SK-N-DZ (cell line): Measurements from ENCODE around the gene APC2.
A peak's percentile ranks its signal among the peaks of the same experiment; 100 is the strongest.
"Not testable (repeated sequence)": the region's sequence is repeated elsewhere in the genome, so short reads cannot be mapped to it uniquely, and the experiment has no call there.

ENCODE experiments used
- DNase-seq: peaks from one replicate; pipeline ENCODE4 v3.0.0-alpha.2; 2015; ENCODE audit warnings: low spot score

The APC2 gene

DNA sequence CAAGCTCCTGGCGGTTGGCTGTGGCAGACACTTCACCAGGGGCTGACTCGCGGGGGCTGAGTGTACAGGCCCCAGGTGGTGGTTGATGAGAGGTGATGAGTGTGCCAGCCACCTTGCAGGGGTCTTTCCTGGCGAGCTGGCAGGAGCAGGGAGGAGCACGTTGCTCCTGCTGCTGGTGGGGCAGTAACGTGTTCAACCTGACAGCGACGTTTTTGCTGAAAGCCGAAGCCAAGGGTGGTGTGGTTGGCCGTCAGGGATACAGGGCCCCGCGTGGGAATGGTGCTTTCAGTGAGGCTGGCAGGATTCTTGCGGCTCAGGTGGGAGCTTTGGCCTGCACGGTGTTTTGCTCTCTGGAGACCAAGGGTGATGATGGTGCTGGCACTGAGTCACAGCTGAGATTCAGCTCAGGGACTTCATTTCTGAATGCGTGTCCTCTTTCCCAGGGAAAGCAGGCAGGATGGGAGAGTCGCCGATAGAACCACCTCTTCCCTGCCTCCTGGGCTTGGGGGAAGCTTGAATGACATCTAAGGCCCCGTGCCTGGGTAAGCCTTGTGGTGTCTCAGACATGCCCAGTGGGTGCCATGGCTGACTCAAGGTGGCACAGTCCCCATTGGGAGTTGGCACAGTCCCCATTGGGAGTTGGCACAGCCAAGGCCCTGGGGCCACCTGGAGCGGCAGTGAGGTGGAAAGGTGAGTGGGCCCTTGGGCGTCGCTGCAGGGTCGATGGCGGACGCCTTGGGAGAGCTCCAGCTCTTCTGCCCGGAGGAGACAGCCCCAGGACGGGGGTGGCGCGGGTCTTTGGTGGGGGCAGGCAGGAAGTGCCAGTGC lies 33.7 kb upstream of the APC2 start:
- no peak for DNase-seq

DNA sequence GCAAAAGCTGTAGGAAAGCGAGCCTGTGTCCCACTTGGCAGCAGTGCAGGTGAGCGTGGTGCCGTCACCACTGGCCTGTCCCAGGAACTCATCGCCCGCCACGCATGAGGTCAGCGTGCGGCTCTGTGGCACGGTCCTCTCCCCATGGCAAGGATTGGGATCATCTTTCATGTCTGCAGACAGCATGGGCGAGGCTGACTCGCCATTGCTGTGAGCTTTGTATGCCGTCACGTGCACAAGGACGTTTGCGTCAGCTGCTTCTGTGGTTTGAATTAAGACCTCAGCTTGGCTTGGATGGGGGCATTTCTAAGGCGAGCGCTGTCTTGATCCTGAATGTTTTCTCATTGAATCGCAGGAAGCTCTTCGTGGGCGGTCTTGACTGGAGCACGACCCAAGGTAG lies 32.8 kb upstream of the APC2 start:
- DNase-seq: no peak

DNA sequence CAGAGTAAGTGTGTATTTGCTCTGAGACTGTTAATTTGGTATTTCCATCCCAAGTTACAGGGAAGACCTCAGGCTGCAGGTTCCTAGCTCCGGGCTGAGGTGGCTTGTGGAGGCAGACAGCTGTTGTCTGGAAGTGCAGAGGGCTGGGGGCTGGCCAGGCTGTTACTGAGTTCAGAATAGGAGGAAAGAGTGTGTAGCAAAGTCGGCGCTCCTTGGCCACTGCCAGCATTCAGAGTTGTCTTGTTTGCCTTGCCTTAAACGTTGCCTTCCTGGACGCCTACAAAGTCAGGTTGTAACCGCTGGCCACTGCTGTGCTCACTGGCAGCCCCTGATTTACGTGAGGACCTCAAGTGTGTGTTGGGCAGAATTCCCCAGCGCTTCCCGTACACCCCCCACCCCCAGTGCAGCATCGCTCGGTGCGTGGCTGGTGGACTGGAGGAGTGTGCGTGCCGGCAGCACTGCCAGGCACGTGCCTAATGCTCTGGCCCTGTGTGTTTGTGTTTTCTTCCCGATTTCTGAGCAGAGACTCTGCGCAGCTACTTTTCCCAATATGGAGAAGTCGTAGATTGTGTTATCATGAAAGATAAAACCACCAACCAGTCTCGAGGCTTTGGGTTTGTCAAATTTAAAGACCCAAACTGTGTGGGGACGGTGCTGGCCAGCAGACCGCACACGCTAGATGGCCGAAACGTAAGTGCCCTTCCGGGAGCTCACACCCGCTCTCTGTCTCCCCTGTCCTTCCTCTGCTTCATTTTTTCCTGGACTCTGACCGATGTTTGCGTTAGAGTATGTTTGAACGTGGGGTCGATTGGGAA lies 32.0 kb upstream of the APC2 start:
- DNase-seq: no peak

DNA sequence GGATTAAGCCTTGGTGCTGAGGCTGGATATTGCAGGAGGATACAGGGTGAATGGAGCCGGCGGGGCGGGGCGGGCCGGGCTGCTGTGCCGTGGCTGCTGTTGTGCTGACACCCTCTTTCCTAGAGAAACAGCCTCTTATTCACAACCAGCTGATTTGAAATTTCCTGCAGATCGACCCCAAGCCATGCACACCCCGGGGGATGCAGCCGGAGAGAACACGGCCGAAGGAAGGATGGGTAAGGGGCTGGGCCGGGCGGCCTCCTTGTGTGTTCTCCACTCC lies 31.5 kb upstream of the APC2 start:
- no peak for DNase-seq

DNA sequence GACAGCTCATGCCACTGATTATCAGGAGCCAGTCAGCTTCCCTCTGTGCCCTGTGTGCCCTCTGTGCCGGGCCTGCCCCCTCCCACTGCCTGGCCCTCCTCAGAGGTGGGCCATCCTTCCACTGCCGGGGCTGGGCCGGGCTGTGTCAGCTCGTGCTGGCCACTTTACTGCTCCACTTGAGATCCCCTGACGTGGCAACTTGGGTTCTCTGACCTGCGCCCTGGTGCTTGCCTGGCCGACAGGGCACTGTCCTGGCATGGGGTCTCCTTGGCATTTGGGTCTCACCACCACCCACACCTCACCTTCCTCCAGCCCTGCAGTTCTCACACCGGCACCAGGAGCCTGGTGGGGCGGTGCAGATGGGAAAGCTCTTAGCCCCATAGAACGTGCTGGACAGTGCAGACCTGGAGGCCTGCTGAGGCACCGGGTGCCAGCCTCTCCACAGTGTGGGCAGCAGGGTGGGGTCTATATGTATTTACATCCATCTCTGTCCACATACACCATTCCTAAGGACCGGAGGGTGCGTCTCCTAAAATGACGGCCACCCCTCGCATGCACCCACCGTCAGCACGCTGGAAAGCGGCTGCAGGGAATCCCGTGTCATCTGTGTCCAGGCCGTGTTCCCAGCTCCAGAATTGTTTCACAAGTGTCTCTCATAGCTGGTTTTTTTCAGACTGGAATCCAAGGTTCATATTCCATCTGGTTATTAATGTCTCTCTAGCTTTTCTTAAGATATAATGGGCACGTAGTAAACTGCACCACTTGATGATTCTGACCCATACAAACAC lies 30.8 kb upstream of the APC2 start:
- DNase-seq: no peak

DNA sequence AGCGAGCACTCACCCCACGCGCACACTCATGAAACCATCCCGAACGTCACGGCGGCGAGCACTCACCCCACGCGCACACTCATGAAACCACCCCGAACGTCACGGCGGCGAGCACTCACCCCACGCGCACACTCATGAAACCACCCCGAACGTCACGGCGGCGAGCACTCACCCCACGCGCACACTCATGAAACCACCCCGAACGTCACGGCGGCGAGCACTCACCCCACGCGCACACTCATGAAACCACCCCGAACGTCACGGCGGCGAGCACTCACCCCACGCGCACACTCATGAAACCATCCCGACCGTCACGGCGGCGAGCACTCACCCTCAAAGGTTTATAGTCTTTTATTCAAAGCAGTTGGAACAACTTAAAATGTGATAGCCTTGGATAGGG lies 29.8 kb upstream of the APC2 start:
- not testable (repeated sequence) for DNase-seq

DNA sequence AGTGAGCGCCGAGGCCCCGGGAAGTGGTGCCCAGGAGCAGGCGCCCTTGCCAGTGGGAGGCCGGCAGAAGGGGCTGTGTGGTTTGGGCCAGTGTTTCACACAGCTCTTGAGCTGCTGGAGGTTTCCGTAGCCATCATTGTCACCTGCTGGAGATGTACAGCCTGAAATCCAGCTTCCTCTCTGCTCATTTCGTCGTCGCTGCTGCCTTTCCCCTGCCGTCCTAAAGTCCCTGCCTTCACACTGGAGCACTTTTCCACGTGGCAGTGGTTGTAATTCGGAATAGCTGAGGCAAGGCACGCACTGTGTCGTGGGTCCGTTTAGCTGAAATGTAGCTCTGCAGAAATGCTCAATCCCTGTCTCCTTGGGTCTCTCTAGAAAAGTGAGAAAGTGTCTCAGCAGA lies 29.3 kb upstream of the APC2 start:
- DNase-seq: no peak

DNA sequence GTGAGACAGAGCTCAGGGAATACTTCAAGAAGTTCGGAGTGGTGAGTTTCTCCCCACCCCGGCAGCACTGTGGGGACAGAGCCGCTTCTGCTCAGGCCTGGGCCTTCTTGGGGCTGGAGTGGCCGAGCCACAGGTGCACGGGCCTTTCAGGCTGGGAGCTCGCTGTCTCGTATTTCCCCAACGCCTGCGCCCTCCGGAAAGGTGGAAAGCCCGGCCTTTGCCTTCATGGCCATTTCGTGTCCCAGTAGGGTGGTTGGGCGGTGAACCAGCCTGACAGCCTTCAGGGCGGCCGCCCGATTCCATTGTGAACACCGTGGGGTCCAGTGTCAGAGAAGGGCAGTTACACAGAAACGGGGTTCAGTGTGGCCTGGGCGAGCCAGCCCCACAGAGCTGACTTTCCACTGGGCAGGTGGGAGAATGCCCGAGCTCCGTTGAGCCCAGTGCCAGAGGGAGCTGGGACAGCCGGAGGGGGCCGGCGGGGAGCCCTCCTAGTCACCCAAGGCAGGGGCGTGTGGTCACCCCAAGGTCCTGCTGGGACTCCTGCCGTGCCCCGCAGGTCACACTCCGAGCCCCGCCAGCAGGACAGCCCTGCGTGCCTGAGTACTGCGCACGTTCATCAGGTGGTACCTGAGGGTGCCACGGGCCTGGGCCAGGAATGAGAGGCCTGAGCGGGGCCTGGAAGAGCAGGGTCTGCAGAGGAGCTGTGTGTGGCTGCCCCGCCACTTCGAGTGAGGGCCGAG lies 28.5 kb upstream of the APC2 start:
- no peak for DNase-seq

DNA sequence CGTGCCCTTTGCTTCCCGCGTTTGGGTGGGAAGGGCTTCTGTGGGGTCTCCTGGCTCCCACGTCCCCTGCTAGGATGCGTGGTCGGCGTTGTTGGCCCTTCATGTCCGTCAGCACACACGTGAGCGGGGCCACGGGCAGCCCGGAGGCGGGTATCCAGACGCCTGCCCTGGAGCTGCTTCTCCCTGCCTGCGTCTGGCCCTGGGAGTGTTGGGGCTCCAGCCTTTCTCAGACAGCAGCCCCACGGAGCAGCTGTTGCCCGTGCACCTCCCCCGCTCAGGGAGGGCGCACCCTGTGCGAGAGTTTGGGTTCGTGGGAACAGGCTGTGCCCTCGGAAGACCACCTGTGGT lies 28.0 kb upstream of the APC2 start:
- no peak for DNase-seq

DNA sequence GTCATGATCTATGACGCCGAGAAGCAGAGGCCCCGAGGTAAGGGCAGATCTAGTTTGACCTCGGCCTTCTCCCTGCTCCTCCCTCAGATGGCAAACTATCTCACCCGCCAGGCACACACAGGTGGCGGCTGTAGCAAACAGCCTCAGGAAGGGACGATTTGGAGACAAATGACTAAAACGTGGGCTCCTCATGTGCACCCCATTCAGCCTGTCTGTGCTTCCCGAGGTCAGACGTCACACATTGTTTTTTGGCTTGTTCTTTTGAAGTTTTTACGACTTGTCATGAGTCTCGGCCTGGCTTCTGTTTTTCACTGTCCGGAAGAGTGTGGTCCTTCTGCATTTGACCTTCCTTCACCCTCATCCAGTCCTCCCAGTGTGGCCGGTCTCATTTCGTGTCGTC lies 27.6 kb upstream of the APC2 start:
- no peak for DNase-seq

DNA sequence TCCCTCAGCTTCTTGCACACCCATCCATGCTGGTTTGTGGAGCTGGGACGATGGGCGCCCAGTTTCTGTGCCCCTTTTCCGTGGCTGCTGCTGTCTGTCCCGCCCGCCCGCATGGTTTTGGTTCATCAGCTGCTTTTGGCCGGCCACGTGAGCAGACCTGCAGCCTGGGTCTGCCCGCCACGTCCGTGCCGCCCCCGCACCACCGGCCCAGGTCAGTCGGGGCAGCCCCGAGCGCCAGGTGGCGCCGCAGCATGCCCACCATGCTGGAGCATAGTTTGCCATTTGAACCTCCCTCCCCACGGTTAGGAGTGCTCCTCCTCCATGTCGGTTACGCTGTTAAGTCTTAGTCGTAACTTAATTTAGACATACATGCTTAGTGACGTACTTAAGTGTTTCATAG lies 27.0 kb upstream of the APC2 start:
- DNase-seq: no peak

DNA sequence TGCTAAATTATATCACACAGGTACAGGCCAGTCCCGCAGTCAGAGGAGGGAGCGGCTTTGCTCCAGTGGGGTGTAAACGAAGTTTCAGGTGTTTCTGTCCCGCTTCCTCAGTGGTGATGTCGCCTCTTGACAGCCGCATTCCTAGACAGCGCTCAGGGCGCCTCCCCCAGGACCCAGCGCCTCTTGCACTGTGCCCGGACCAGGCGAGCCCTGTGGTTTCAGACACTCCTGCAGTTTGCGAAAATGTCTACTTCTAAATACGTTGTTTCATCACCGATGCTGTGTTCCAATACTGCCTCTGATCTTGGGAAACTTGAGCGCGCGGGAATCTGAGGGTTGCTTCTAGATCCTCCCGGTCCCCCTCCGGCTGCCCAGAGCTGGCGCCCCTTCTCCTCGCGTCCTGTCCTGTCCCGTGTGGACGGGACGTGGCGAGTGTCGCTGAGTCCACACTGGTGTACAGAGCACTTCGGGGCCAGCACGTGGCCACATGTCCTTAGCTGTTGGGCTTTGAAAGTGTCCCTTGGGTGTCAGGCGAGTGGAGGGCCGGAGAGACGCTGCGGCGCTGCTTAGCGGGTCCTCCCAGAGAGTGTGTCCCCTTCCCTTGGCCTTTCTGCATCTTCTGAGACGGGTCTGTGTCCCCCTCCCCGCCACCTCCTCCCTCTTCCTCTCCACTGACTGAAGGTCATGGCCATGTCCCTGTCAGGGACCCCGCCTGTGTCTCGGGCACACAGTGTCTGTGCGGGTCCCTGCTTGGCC lies 26.3 kb upstream of the APC2 start:
- no peak for DNase-seq

DNA sequence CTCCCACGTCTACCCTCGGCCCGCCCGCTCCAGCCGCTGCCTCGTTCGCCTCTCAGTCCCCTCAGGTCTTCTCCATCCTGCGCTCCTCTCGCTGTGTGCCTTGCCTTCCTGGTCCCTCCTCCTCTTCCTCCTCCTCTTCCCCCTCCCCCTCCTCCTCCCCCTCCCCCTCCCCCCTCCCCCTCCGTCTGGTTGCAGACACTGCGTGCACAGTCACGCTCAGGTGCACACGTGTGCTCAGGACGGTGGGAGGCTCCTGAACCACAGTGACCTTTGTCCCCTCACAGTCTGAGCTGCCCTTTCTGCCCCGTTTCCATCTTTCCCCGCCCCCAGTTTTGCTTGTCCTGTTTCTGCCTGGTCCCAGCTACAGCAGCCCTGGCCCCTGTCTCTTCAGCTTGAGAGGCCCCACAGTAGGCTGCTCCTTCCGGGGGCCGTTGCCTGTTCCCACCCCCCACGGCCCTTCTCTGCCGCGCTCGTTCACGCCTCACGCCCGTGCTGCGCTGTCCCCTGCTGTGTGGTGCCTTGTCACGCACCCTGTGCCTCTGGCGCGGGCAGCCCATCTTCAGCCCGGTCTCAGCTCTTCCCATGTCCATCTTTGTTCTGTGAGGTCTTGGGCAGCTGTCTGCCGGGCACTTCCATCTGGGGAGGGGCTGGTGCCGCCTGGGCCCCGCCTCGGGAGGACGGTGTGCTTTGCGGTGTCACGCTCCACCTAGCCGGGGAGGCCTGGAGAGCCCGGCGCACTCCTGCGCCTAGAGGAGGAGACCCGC lies 25.5 kb upstream of the APC2 start:
- DNase-seq: peak; percentile 56

DNA sequence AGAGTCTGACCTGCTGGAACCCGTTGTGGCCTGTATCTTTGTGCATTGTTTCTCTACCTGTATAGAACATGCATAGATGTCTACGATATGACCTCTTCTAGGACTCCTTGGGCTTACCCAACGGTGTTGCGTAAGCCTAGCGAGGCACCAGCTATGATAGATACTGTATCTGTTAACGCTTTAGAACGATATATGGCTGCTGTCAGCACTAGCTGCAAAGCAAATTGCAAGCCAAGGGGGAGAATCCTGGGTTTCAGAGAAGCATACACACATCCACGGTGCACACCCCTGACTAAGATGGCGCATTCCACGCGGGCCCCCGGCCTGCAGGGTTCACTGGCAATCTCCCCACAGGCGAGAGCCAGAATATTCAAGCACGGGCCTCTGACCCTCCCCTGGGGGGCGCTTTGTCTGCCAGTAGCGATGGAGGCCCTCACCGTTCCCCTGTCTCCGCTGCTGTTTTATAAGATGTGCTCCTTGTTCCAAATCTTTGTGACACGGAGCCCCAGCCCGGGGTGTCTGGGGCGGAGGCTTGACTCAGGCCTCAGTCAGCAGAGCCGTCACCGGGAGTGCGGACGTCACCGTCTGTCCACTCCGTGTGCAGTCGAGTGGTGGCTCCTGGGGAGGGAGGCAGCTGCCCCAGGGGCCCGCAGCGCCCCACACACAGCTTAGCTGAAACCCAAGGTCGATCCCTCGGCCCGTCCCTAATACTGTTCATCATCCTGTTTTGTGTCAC lies 24.7 kb upstream of the APC2 start:
- no peak for DNase-seq

DNA sequence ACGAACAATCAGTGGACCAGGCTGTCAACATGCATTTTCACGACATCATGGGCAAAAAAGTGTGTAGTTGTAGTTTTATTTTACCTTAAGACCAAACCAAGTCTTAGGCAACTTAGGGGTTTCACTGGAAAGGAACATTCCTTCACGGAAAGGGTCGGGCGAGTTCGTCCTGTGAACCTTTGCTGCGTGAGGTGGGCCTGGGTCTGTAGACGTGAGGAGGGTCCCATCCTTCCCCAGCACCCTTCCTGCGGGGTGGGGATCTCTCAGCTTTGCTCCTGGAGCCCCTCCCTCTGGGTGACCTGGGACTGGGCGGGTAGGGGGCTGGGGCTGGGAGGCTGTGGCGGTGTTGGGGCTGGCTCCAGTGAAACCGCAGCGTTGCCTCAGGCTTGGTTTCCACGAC lies 24.0 kb upstream of the APC2 start:
- DNase-seq: no peak

DNA sequence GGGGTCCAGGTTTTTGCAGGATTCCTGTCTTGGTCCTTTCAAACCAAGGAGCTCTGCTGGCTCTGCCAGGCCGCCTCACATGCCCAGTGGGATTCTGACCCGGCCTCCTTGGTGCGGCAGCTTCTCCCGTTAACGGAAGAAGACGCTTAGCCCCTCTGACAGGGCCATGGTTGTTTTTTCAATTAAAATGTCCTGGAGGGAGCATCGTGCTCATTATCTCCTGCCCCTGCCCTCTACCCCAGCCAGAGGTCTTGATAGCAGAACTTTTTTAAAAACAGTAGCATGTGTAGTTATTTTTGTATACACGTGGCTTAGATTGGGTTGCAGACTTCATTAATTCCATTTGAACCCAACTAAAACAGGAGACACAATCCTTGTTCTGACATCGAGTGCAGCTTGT lies 23.2 kb upstream of the APC2 start:
- no peak for DNase-seq

DNA sequence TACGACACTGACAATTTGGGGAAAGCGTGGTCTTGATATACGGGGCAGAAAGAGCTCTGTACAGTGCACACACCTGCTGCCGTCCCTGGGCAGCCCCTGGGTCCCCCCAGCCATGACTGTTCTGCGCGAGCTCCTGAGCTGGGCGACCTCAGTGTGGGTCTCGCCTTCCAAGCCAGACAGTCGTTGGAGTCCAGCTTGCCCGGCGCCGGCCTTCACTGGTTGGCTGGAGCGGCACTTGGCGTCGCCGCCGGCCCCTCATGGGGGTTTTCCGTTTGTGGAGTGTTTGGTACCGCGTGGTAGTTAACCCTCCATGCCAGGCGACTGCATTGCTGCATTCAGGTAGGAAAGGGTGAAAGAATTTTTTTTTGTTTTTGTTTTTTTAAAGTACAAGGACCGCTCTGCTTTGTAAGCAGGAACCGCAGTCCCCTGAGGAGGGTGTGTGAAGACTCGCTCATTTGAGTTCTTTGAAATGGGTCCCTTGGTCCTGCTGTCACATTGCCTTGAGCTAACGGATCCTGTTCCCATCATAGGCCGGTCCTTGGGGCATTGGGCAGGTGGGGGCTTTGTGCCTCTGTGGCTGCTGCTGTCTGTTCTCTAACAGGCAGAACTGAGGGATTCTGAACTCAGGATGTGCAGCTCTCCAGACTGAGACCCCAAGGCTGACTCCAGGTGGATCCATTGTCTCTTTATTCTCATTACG lies 22.6 kb upstream of the APC2 start:
- no peak for DNase-seq

DNA sequence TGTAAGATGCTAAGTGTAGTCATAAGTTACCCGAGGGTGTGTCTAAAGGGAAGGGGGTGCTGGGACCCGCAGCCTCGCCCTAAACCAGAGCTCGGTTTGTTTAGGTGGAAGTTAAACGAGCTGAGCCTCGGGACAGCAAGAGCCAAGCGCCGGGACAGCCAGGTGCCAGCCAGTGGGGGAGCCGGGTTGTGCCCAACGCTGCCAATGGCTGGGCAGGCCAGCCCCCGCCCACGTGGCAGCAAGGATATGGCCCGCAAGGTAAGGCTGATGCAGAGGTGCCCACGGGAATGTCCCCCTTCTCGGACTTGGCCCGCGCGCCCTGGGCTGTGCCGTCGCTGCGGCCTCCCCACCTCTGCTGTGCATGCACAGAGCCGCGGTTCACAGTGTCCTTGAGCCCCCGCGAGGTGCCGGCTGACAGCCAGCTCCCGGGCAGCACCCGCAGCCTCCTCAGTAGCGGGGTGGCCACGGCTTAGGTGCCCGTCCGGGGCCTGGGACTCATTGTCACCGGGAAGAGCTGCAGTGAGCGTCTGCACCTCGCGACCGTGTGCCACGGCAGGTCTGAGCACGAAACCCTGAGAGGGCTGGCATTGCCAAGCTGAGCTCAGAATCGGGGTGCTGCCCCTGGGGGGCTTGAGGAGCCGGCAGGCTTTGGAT lies 21.1 kb upstream of the APC2 start:
- DNase-seq: no peak

DNA sequence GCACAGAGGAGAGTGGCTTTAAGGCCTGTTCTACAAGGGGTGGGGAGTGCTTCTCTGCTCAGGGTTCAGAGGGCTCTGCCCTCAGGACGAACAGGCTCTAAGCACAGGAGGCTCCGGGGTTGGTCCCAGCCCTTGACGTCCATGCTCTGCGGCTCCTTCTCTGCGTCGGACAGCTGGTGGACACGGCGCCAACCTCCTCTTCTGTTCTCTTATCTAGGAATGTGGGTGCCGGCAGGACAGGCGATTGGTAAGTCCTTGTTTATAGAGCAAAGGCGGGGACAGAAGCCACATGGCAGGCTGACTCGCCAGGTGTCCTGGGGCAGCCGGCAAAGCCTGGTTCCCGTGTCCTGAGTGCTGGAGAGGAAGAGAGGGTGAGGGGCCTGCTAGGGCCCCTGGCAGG lies 20.2 kb upstream of the APC2 start:
- no peak for DNase-seq
